Ishikawa (cell line): ENCODE results near the gene SIAH1.

ENCODE experiments used
- CEBPB ChIP-seq: IDR thresholded peaks from 2 replicates; pipeline ENCODE4 v1.6.1; 2012
- EP300 ChIP-seq: IDR thresholded peaks from 2 replicates; pipeline ENCODE4 v1.6.1; 2012; ENCODE audit warnings: borderline replicate concordance
- RAD21 ChIP-seq: IDR thresholded peaks from 2 replicates; pipeline ENCODE4 v1.6.1; 2012; ENCODE audit warnings: low read depth
- TAF1 ChIP-seq: IDR thresholded peaks from 2 replicates; pipeline ENCODE4 v1.6.1; 2012; ENCODE audit warnings: low read depth, mild to moderate bottlenecking
- TCF12 ChIP-seq: IDR thresholded peaks from 2 replicates; pipeline ENCODE4 v1.6.1; 2012; ENCODE audit warnings: low read depth

SIAH1 gene

GRCh38 chr16:48310908-48311641 is 74.1 kb downstream of the SIAH1 start:
- no peak for TF ChIP-seq EP300
- TF ChIP-seq RAD21, result no peak
- TF ChIP-seq TAF1, result no peak
- no peak for TF ChIP-seq CEBPB
- no peak for TF ChIP-seq TCF12
